Mesendoderm (in vitro differentiated cells): ENCODE measurements around the gene IPO7.
"Not testable (repeated sequence)": the region's sequence is repeated elsewhere in the genome, so short reads cannot be mapped to it uniquely, and the experiment has no call there.

Experiments used
- DNase-seq: peaks from one replicate; pipeline ENCODE4 v3.0.0; 2013
- H2AK5ac ChIP-seq: 2 replicates; pipeline ENCODE4 v1.6.1; 2013; ENCODE audit warnings: low read length, inconsistent platforms
- H2BK120ac ChIP-seq: 2 replicates; pipeline ENCODE4 v1.6.1; 2013; ENCODE audit warnings: low read depth, mild to moderate bottlenecking, low read length, moderate library complexity, mixed read lengths
- H2BK15ac ChIP-seq: replicated peaks from 2 replicates; pipeline ENCODE4 v1.6.1; 2013; ENCODE audit warnings: low read depth, mild to moderate bottlenecking, moderate library complexity
- H2BK5ac ChIP-seq: 2 replicates; pipeline ENCODE4 v1.6.1; 2013; ENCODE audit warnings: low read length, inconsistent platforms
- H3K18ac ChIP-seq: 2 replicates; pipeline ENCODE4 v1.6.1; 2013; ENCODE audit warnings: mild to moderate bottlenecking, low read length, mixed read lengths
- H3K23ac ChIP-seq: one replicate; pipeline ENCODE4 v1.6.1; 2013; ENCODE audit warnings: low read length
- H3K27ac ChIP-seq: 2 replicates; pipeline ENCODE4 v1.5.1; 2013; ENCODE audit warnings: low read depth, mild to moderate bottlenecking, inconsistent platforms, low read length, moderate library complexity
- H3K27me3 ChIP-seq: 2 replicates; pipeline ENCODE4 v1.6.1; 2013; ENCODE audit warnings: low read length, control low read depth, mild to moderate bottlenecking, inconsistent platforms; ENCODE audit not compliant: insufficient read depth, poor library complexity
- H3K36me3 ChIP-seq: 2 replicates; pipeline ENCODE4 v1.6.1; 2013; ENCODE audit warnings: low read length, inconsistent platforms; ENCODE audit not compliant: control insufficient read depth, insufficient read depth
- H3K4ac ChIP-seq: one replicate; pipeline ENCODE4 v1.6.1; 2013; ENCODE audit warnings: low read depth, mild to moderate bottlenecking, low read length, moderate library complexity
- H3K4me1 ChIP-seq: 2 replicates; pipeline ENCODE4 v1.6.1; 2013; ENCODE audit warnings: low read depth, low read length, inconsistent platforms; ENCODE audit not compliant: control insufficient read depth
- H3K4me2 ChIP-seq: 2 replicates; pipeline ENCODE4 v1.6.1; 2013; ENCODE audit warnings: low read length
- H3K4me3 ChIP-seq: 2 replicates; pipeline ENCODE4 v1.5.1; 2013; ENCODE audit warnings: mild to moderate bottlenecking, low read length
- H3K56ac ChIP-seq: one replicate; pipeline ENCODE4 v1.6.1; 2013; ENCODE audit warnings: low read length
- H3K79me1 ChIP-seq: 2 replicates; pipeline ENCODE4 v1.6.1; 2013; ENCODE audit warnings: low read length, inconsistent platforms
- H3K79me2 ChIP-seq: 2 replicates; pipeline ENCODE4 v1.6.1; 2013; ENCODE audit warnings: mild to moderate bottlenecking, low read length; ENCODE audit not compliant: control insufficient read depth, insufficient read depth
- H3K9ac ChIP-seq: 2 replicates; pipeline ENCODE4 v1.6.1; 2013; ENCODE audit warnings: low read length, inconsistent platforms
- H4K5ac ChIP-seq: one replicate; pipeline ENCODE4 v1.6.1; 2013; ENCODE audit warnings: low read length
- H4K8ac ChIP-seq: one replicate; pipeline ENCODE4 v1.6.1; 2013; ENCODE audit warnings: low read depth, mild to moderate bottlenecking, control low read depth, low read length, moderate library complexity
- WGBS: extraction: QIAGEN DNeasy Blood & Tissue Kit; methylation state at CpG from one replicate; pipeline ENCODE4 v1.1.7; 2013; ENCODE audit warnings: low lambda C conversion rate, missing lambda C conversion rate; ENCODE audit not compliant: insufficient coverage; ENCODE audit errors: extremely low coverage; 5-methylcytosine and 5-hydroxymethylcytosine counted together

Gene IPO7

DNA sequence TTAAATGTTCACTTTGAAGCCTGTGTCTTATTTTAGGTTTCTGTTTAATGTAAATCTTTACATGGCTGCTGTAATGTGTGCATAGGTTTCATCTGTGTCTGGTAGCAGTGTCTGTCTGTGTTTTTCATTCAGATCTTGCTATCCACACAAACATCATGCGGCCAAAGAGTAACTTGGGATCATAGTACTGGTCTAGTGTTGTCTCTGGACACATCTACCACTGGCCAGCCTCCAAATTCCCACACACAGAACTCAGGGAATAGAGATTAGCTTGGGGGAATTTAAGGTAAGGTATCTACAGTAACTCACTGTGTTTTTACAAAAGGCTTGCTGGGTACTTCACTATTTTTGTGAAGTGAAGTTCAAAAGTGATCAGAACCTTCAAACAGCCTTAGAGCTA, 44.3 kb downstream of the IPO7 start:
- Histone ChIP-seq H3K4me3 (no peak overlapping the region), H3K79me2 (no peaks in the 10 kb centered on the region)

DNA sequence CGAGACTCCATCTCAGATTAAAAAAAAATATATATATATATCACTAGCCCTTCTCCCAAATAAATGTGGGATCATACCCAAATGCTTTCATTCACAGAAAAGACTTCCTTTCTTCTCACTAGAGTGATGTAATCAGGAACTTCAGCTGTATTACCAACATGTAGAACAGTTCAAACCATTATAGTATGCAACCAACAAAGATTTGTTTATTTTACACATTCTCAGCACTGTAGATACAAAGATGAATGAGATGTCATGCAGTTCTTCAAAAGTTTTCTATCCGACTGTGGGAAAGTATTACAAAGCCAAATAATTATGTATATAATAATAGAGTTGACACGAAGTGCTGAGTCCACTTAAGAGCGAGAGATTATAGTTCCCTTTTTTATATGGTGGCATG, 54.2 kb downstream of the IPO7 start:
- no peak overlapping the region for H3K23ac ChIP-seq
- H3K4me3 ChIP-seq: no peak overlapping the region
- no peak overlapping the region for H3K4ac ChIP-seq
- H3K9ac ChIP-seq: no peak overlapping the region
- H2BK15ac ChIP-seq: no peak overlapping the region
- no CpG with 5 or more reads among the region's 4 CpGs for WGBS
- H4K5ac ChIP-seq: no peak overlapping the region
- H3K4me1 ChIP-seq: no peaks in the 10 kb centered on the region
- no peak overlapping the region for H3K4me2 ChIP-seq
- H3K27me3 ChIP-seq: no peaks in the 10 kb centered on the region
- no peak overlapping the region for H2BK5ac ChIP-seq
- H3K18ac ChIP-seq: no peak overlapping the region
- H3K56ac ChIP-seq: no peak overlapping the region
- H2AK5ac ChIP-seq: no peak overlapping the region
- H3K36me3 ChIP-seq: peaks cover 6% of the 10 kb centered on the region
- H3K27ac ChIP-seq: no peak overlapping the region
- no peak overlapping the region for H2BK120ac ChIP-seq
- H3K79me2 ChIP-seq: no peaks in the 10 kb centered on the region
- H4K8ac ChIP-seq: no peak overlapping the region
- peaks cover 2% of the 10 kb centered on the region for H3K79me1 ChIP-seq
- DNase-seq: no peak

More for the DNA sequence above, 44.3 kb downstream of the IPO7 start:
- no peak overlapping the region for H4K8ac ChIP-seq
- no peak overlapping the region for H3K27ac ChIP-seq
- no peak overlapping the region for H2AK5ac ChIP-seq
- no peak for DNase-seq
- H3K9ac ChIP-seq: no peak overlapping the region
- H2BK120ac ChIP-seq: no peak overlapping the region
- no peak overlapping the region for H2BK5ac ChIP-seq
- H3K56ac ChIP-seq: no peak overlapping the region
- no peak overlapping the region for H4K5ac ChIP-seq
- H3K36me3 ChIP-seq: peaks cover 10% of the 10 kb centered on the region
- WGBS: no CpG with 5 or more reads among the region's 1 CpG
- no peaks in the 10 kb centered on the region for H3K27me3 ChIP-seq
- peaks cover 2% of the 10 kb centered on the region for H3K79me1 ChIP-seq
- no peak overlapping the region for H3K4me2 ChIP-seq
- no peak overlapping the region for H2BK15ac ChIP-seq
- H3K18ac ChIP-seq: no peak overlapping the region
- H3K4me1 ChIP-seq: no peaks in the 10 kb centered on the region
- H3K4ac ChIP-seq: no peak overlapping the region
- no peak overlapping the region for H3K23ac ChIP-seq

DNA sequence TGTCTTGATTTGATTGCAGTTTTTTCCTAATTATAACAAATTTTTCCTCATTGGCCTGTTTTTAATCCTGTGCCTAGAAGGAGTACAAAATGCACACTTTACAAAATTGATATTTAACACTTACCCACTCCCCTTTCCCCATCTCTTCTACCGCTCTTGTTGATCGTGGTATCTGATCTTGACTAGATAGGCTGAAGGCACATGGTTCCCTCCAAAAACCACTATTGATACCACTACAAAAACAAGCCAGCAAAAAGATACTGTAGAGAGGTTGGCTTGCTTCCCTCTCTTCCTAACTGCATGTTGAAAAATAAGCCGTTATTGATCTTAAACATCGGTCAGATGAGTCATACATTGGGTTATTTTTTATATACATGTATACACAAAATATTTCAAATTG, 61.8 kb downstream of the IPO7 start:
- Histone ChIP-seq H3K23ac (no peak overlapping the region), H2BK5ac (no peak overlapping the region), H3K36me3 (peaks cover 2% of the 10 kb centered on the region), H4K8ac (no peak overlapping the region), H3K4me3 (no peak overlapping the region), H3K27me3 (no peaks in the 10 kb centered on the region), H2BK120ac (no peak overlapping the region), H2BK15ac (no peak overlapping the region), H3K27ac (no peak overlapping the region), H3K79me1 (peaks cover 2% of the 10 kb centered on the region), H3K56ac (no peak overlapping the region), H3K18ac (no peak overlapping the region), H2AK5ac (no peak overlapping the region), H3K4ac (no peak overlapping the region), H3K79me2 (no peaks in the 10 kb centered on the region), H3K9ac (no peak overlapping the region), H3K4me2 (no peak overlapping the region), H3K4me1 (no peaks in the 10 kb centered on the region), H4K5ac (no peak overlapping the region)
- no peak for DNase-seq
- WGBS: no CpG with 5 or more reads among the region's 4 CpGs

DNA sequence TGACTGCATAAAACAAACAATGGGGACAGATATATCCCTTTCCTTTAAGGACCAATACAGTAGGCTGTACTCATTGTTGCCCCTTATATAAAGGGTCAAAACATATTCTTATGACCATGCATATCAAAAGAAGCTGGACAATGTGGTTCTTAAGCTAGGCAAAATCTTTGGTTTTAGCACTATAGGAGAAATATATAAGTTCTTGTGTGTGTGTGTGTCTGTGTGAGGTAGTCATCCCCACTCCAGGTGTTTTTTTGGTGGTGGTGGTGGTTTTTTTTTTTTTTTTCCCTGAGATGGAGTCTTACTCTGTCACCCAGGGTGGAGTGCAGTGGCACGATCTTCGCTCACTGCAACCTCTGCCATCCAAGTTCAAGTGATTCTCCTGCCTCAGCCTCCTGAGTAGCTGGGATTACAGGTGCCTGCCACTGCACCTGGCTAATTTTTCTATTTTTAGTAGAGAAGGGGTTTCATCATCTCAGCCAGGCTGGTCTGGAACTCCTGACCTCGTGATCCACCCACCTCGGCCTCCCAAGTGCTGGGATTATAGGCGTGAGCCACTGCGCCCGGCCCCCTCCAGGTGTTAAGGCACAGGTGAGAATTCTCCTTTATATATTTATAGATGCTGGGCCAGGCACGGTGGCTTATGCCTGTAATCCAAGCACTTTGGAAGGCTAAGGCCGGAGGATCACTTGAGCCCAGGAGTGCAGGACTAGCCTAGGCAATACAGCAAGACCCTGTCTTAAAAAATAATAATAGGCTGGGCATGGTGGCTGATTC, 64.3 kb downstream of the IPO7 start:
- Histone ChIP-seq H3K18ac (no peak overlapping the region), H3K27ac (no peak overlapping the region), H3K79me1 (no peaks in the 10 kb centered on the region), H3K27me3 (no peaks in the 10 kb centered on the region), H4K5ac (no peak overlapping the region), H3K4me2 (no peak overlapping the region), H3K9ac (no peak overlapping the region), H3K36me3 (no peaks in the 10 kb centered on the region), H3K79me2 (no peaks in the 10 kb centered on the region), H3K56ac (no peak overlapping the region), H2BK120ac (no peak overlapping the region), H3K23ac (no peak overlapping the region), H3K4me3 (no peak overlapping the region), H2BK5ac (no peak overlapping the region), H2BK15ac (no peak overlapping the region), H4K8ac (no peak overlapping the region), H2AK5ac (no peak overlapping the region), H3K4me1 (no peaks in the 10 kb centered on the region), H3K4ac (no peak overlapping the region)
- no CpG with 5 or more reads among the region's 9 CpGs for WGBS
- no peak for DNase-seq

DNA sequence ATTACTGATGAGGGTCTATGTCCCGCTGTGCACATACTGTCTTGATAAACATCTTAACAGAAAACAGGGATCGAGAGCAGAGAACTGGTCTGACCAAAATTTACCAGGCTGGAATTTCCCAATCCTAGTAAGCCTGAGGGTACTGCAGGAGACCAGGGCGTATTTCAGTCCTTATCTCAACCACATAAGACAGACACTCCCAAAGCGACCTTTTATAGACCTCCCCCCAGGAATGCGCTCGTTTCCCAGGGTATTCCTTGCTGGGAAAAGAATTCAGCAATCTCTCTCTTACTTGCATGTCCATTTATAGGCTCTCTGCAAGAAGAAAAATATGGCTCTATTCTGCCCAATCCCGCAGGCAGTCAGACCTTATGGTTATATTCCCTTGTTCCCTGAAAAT, 67.6 kb downstream of the IPO7 start:
- not testable (repeated sequence) for H3K18ac ChIP-seq, H4K5ac ChIP-seq, H3K27me3 ChIP-seq, H3K27ac ChIP-seq, H3K9ac ChIP-seq, H3K36me3 ChIP-seq, H3K4ac ChIP-seq, H3K56ac ChIP-seq, H3K79me2 ChIP-seq, H2BK15ac ChIP-seq, H2BK120ac ChIP-seq, H2BK5ac ChIP-seq, H2AK5ac ChIP-seq, H3K23ac ChIP-seq, H4K8ac ChIP-seq, H3K4me2 ChIP-seq, H3K4me1 ChIP-seq, H3K79me1 ChIP-seq, H3K4me3 ChIP-seq
- peak; percentile 86 for DNase-seq
- WGBS: no CpG with 5 or more reads among the region's 7 CpGs

DNA sequence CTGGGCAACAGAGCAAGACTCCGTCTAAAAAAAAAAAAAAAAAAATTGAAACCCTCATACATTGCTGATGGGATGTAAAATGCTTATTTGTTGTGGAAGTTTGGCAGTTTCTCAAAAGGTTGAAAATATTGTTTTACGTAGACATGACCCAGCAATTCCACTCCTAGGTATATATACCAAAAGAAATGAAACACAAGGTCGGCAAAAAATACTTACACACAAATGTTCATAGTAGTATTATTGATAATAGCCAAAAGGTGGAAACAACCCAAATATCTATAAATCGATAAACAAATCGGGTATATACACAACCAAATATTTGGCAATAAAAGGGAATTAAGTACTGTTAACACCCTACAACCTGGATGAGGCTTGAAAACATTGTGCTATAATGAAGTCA, 71.3 kb downstream of the IPO7 start:
- Histone ChIP-seq H4K5ac (no peak overlapping the region), H3K4me3 (no peak overlapping the region), H2BK120ac (no peak overlapping the region), H3K36me3 (no peaks in the 10 kb centered on the region), H3K79me1 (peaks cover 2% of the 10 kb centered on the region), H3K4me1 (no peaks in the 10 kb centered on the region), H3K18ac (no peak overlapping the region), H3K27me3 (no peaks in the 10 kb centered on the region), H4K8ac (no peak overlapping the region), H3K4ac (no peak overlapping the region), H2AK5ac (no peak overlapping the region), H3K9ac (no peak overlapping the region), H3K4me2 (no peak overlapping the region), H3K23ac (no peak overlapping the region), H3K27ac (no peak overlapping the region), H3K79me2 (peaks cover 5% of the 10 kb centered on the region), H2BK5ac (no peak overlapping the region), H2BK15ac (no peak overlapping the region), H3K56ac (no peak overlapping the region)
- DNase-seq: no peak
- no CpG with 5 or more reads among the region's 5 CpGs for WGBS
